Upper lobe of left lung (tissue), 6 donors: Measurements from ENCODE around the gene DAPK1. TPM values are rescaled to one million over a fixed set of nuclear protein-coding genes. Genes with fewer than 3 reads are reported as not detected.
"Not testable (repeated sequence)": the region's sequence is repeated elsewhere in the genome, so short reads cannot be mapped to it uniquely, and the experiment has no call there.

Experiments
- ATAC-seq, 2 donors: fragments of 200-7000 bp; cut with Tn5 transposase; one replicate each; pipeline ENCODE4 v1.9.1; 2022; ENCODE audit warnings: mild to moderate bottlenecking in 2 of 2, moderate library complexity in 2 of 2; ENCODE audit not compliant: low FRiP score in 2 of 2
- DNase-seq, 2 donors: peaks; one replicate each; pipeline ENCODE4 v3.0.0-alpha.2; 2019 to 2020
- H3K27ac ChIP-seq, 4 donors: fragments of 200-600 bp; sonication (generic); one replicate each; pipeline ENCODE4 v1.5.1; 2016 to 2019
- H3K27me3 ChIP-seq, 4 donors: fragments of 200-600 bp; sonication (generic); one replicate each; pipeline ENCODE4 v1.5.1; 2017 to 2019
- H3K36me3 ChIP-seq, 4 donors: fragments of 200-600 bp; sonication (generic); one replicate each; pipeline ENCODE4 v1.5.1; 2016 to 2019
- H3K4me1 ChIP-seq, 4 donors: fragments of 200-600 bp; sonication (generic); one replicate each; pipeline ENCODE4 v1.5.1; 2018 to 2019
- H3K4me3 ChIP-seq, 4 donors: fragments of 200-600 bp; sonication (generic); one replicate each; pipeline ENCODE4 v1.5.1; 2017 to 2019; ENCODE audit warnings: mild to moderate bottlenecking in 2 of 4, moderate library complexity in 1 of 4
- H3K9me3 ChIP-seq, 4 donors: fragments of 200-600 bp; sonication (generic); one replicate each; pipeline ENCODE4 v1.5.1; 2018 to 2019
- CTCF ChIP-seq, 6 experiments: fragments of 450-650 bp in 4 of 6; fragments of 200-600 bp in 2 of 6; sonication (generic) in 2 of 6; IDR thresholded peaks; one replicate each; pipeline ENCODE4 v1.5.1; 2016 to 2019; ENCODE audit warnings: antibody characterized with exemption in 6 of 6
- EP300 ChIP-seq, 4 donors: sonication (generic); formaldehyde crosslinking; IDR thresholded peaks; one replicate each; pipeline ENCODE4 v1.5.1; 2017; ENCODE audit warnings: antibody characterized with exemption in 4 of 4, control low read depth in 2 of 4
- POLR2A ChIP-seq, 4 donors: fragments of 450-650 bp; IDR thresholded peaks; one replicate each; pipeline ENCODE4 v1.5.1; 2016 to 2017; ENCODE audit warnings: antibody characterized with exemption in 4 of 4, mild to moderate bottlenecking in 2 of 4
- POLR2AphosphoS5 ChIP-seq, 2 donors: sonication (generic); formaldehyde crosslinking; IDR thresholded peaks; one replicate each; pipeline ENCODE4 v1.5.1; 2017; ENCODE audit warnings: antibody characterized with exemption in 2 of 2
- WGBS, 2 donors: methylation state at CpG; one replicate each; pipeline ENCODE4 v1.1.5; 2017 to 2018; 5-methylcytosine and 5-hydroxymethylcytosine counted together
- total RNA-seq, 6 donors: library from RNA; depleted of rRNA in 4 of 6; stranded (reverse); fragments of >200 nt in 4 of 6; gene quantifications; one replicate each; pipeline versions ENCODE4 v1.1.0 to v1.2.1, GENCODE V29; 2016 to 2021
- donor health status: DM: no; HTN: no; CAD: no; lungs with moderate emphysema.
- donor health status: DM: no; HTN: yes; CAD: no; lungs with severe emphysema.

The DAPK1 gene
- total RNA-seq, 6 donors from 2014 or later, result 125 to 334 (median 213) TPM

- WGBS, 2 donors, result 51 to 52% methylated on average over 7 of the region's 7 CpGs
- Histone ChIP-seq H3K36me3 (no peaks in the 10 kb centered on the region), H3K4me3 (peak overlapping the region in 2 of 4 donors; percentile 76 to 79), H3K27ac (peak overlapping the region in 2 of 4 donors; percentile 72 to 88), H3K27me3 (no peaks in the 10 kb centered on the region), H3K9me3 (no peaks in the 10 kb centered on the region), H3K4me1 (peaks cover 20 to 44% (median 32%) of the 10 kb centered on the region in 4 donors)
- ATAC-seq (no peak), DNase-seq (no peak)
- peak in 1 of 4 donors; percentile 11 for TF ChIP-seq POLR2A (IDR thresholded peaks at IDR 0.05)
- TF ChIP-seq CTCF (IDR thresholded peaks at IDR 0.05), result peak in 3 of 6 experiments; percentile 11 to 38 (median 16)
- TF ChIP-seq POLR2AphosphoS5 (IDR thresholded peaks at IDR 0.05), result no peak
Observed at GRCh38 chr9:87500491-87501270, 3.0 kb downstream of the DAPK1 start.

GRCh38 chr9:87501271-87501656 lies 3.6 kb downstream of the DAPK1 start:
- H3K9me3 ChIP-seq, H3K27me3 ChIP-seq, H3K36me3 ChIP-seq, ATAC-seq, DNase-seq: not testable (repeated sequence)
- Histone ChIP-seq H3K4me1 (peaks cover 18 to 50% (median 35%) of the 10 kb centered on the region in 4 donors), H3K4me3 (peak overlapping the region in 1 of 4 donors; percentile 20), H3K27ac (peak overlapping the region; percentile 1 to 72 (median 51))
- 82 to 89% methylated on average over 11 of the region's 11 CpGs for WGBS, 2 donors

- peaks cover 18 to 50% (median 35%) of the 10 kb centered on the region in 4 donors for H3K4me1 ChIP-seq
Observed at GRCh38 chr9:87501806-87502205, 4.1 kb downstream of the DAPK1 start.

GRCh38 chr9:87502391-87503221 lies 4.9 kb downstream of the DAPK1 start:
- H3K27ac ChIP-seq, result peak overlapping the region; percentile 1 to 72 (median 51)
- 21 to 38% methylated on average over 7 of the region's 7 CpGs for WGBS, 2 donors
- peaks cover 15 to 44% (median 35%) of the 10 kb centered on the region in 4 donors for H3K4me1 ChIP-seq
- no peak for TF ChIP-seq CTCF (IDR thresholded peaks at IDR 0.05)
- peak in 1 of 2 donors; percentile 60 for TF ChIP-seq POLR2AphosphoS5 (IDR thresholded peaks at IDR 0.05)
- no peak for TF ChIP-seq POLR2A (IDR thresholded peaks at IDR 0.05)
- peak in 1 of 4 donors; percentile 80 for TF ChIP-seq EP300 (IDR thresholded peaks at IDR 0.05)
- DNase-seq (peak in 1 of 2 donors; percentile 91), ATAC-seq (peak; percentile 50 to 76)
- H3K36me3 ChIP-seq, result no peaks in the 10 kb centered on the region
- peak overlapping the region in 1 of 4 donors; percentile 20 for H3K4me3 ChIP-seq
- H3K27me3 ChIP-seq, result no peaks in the 10 kb centered on the region
- no peaks in the 10 kb centered on the region for H3K9me3 ChIP-seq

More at GRCh38 chr9:87501806-87502205, 4.1 kb downstream of the DAPK1 start:
- no peak for DNase-seq
- peak overlapping the region in 1 of 4 donors; percentile 20 for H3K4me3 ChIP-seq
- no peaks in the 10 kb centered on the region for H3K36me3 ChIP-seq
- no peaks in the 10 kb centered on the region for H3K9me3 ChIP-seq
- 47 to 64% methylated on average over 1 of the region's 1 CpG for WGBS, 2 donors
- H3K27me3 ChIP-seq, result no peaks in the 10 kb centered on the region
- H3K27ac ChIP-seq, result peak overlapping the region; percentile 1 to 72 (median 51)
- no peak for TF ChIP-seq POLR2AphosphoS5 (IDR thresholded peaks at IDR 0.05)
- no peak for TF ChIP-seq EP300 (IDR thresholded peaks at IDR 0.05)
- TF ChIP-seq POLR2A (IDR thresholded peaks at IDR 0.05), result no peak
- no peak for TF ChIP-seq CTCF (IDR thresholded peaks at IDR 0.05)
- ATAC-seq, result no peak

- no peak for DNase-seq
- Histone ChIP-seq H3K36me3 (no peaks in the 10 kb centered on the region), H3K4me1 (peaks cover 15 to 43% (median 32%) of the 10 kb centered on the region in 4 donors), H3K4me3 (no peak overlapping the region), H3K27ac (peak overlapping the region in 1 of 4 donors; percentile 72), H3K27me3 (no peaks in the 10 kb centered on the region), H3K9me3 (no peaks in the 10 kb centered on the region)
- TF ChIP-seq CTCF (IDR thresholded peaks at IDR 0.05) (no peak), EP300 (IDR thresholded peaks at IDR 0.05) (no peak), POLR2AphosphoS5 (IDR thresholded peaks at IDR 0.05) (no peak), POLR2A (IDR thresholded peaks at IDR 0.05) (no peak)
- WGBS, 2 donors, result 88 to 89% methylated on average over 2 of the region's 2 CpGs
- ATAC-seq, result no peak
Observed at GRCh38 chr9:87503430-87503829, 5.8 kb downstream of the DAPK1 start.
